K562 (cell line): ENCODE data around the gene TPGS1. TPM values are rescaled to one million over a fixed set of nuclear protein-coding genes. Genes with fewer than 3 reads are reported as not detected.
A peak's percentile ranks its signal among the peaks of the same experiment; 100 is the strongest.

Source experiments
- ASH1L ChIP-seq: fragments of 450-650 bp; IDR thresholded peaks from 2 replicates; pipeline ENCODE4 v1.6.1; 2018; ENCODE audit warnings: borderline replicate concordance, mild to moderate bottlenecking, low read depth; ENCODE audit not compliant: partially characterized antibody
- ATF7 ChIP-seq: fragments of 450-650 bp; IDR thresholded peaks from 2 replicates; pipeline ENCODE4 v1.7.1; 2014; ENCODE audit warnings: mild to moderate bottlenecking, moderate library complexity
- BCOR ChIP-seq: fragments of 450-650 bp; IDR thresholded peaks from 2 replicates; pipeline ENCODE4 v1.6.1; 2016
- BRCA1 ChIP-seq, 2 experiments: fragments of 450-650 bp in 1 of 2; sonication (generic) in 1 of 2; formaldehyde crosslinking in 1 of 2; IDR thresholded peaks; 2 replicates each; pipeline versions ENCODE4 v1.5.0 to v1.6.1; 2017 to 2020; ENCODE audit warnings: mild to moderate bottlenecking in 1 of 2, missing genetic modification reagents in 1 of 2
- CREB3L1 ChIP-seq: fragments of 450-650 bp; IDR thresholded peaks from 2 replicates; pipeline ENCODE4 v1.6.1; 2014; ENCODE audit warnings: low read depth, mild to moderate bottlenecking, moderate library complexity, borderline replicate concordance
- CREM ChIP-seq: IDR thresholded peaks from 2 replicates; pipeline ENCODE4 v1.6.1; 2014; ENCODE audit warnings: antibody characterized with exemption, low read depth
- DACH1 ChIP-seq: fragments of 450-650 bp; IDR thresholded peaks from 2 replicates; pipeline ENCODE4 v1.6.1; 2018; ENCODE audit not compliant: partially characterized antibody
- FUS ChIP-seq: fragments of 200-400 bp; formaldehyde crosslinking; optimal IDR thresholded peaks from 2 replicates; pipeline ENCODE3; 2017; ENCODE audit warnings: low read depth, low read length
- HNRNPUL1 ChIP-seq: fragments of 200-400 bp; formaldehyde crosslinking; IDR thresholded peaks from 2 replicates; pipeline ENCODE4 v1.6.1; 2017; ENCODE audit warnings: low read length
- RREB1 ChIP-seq: fragments of 250-450 bp; sonication (Bioruptor Pico); IDR thresholded peaks from 2 replicates; pipeline ENCODE4 v1.4.0; 2020
- SMARCA5 ChIP-seq: fragments of 450-650 bp; IDR thresholded peaks from 2 replicates; pipeline ENCODE4 v1.6.1; 2016
- STAG1 ChIP-seq: sonication (generic); formaldehyde crosslinking; IDR thresholded peaks from 2 replicates; pipeline ENCODE4 v1.5.0; 2020; ENCODE audit warnings: missing genetic modification reagents, borderline replicate concordance
- ZBTB8A ChIP-seq: fragments of 450-650 bp; IDR thresholded peaks from 2 replicates; pipeline ENCODE4 v1.6.1; 2018; ENCODE audit warnings: mild to moderate bottlenecking, moderate library complexity; ENCODE audit not compliant: partially characterized antibody
- ZKSCAN8 ChIP-seq: fragments of 200-800 bp; sonication (Bioruptor generic); IDR thresholded peaks from 2 replicates; pipeline ENCODE4 v1.6.1; 2016; ENCODE audit warnings: missing genetic modification characterization, missing compliant biosample characterization
- ZNF3 ChIP-seq: fragments of 250-450 bp; sonication (Bioruptor Pico); IDR thresholded peaks from 2 replicates; pipeline ENCODE4 v1.5.0; 2021; ENCODE audit warnings: mild to moderate bottlenecking, moderate library complexity
- ZNF830 ChIP-seq: fragments of 250-450 bp; sonication (Bioruptor Pico); IDR thresholded peaks from 2 replicates; pipeline ENCODE4 v1.5.0; 2021; ENCODE audit warnings: mild to moderate bottlenecking
- polyA plus RNA-seq, 8 experiments: library from polyadenylated mRNA; depleted of rRNA in 4 of 8; stranded (reverse) in 5 of 8; unstranded in 3 of 8; fragments of >200 nt; fragmentation: Nextera tagmentation in 2 of 8; fragmentation: Illumina TruSeq in 1 of 8; extraction: Ambion mirVana in 2 of 8; extraction: Trizol in 1 of 8; gene quantifications; 2 replicates each; pipeline versions ENCODE4 v1.2.1 to v1.2.3, GENCODE V29; 2011 to 2014; ENCODE audit warnings: inconsistent platforms in 1 of 8, missing spikeins in 1 of 8
- total RNA-seq, 7 experiments: library from RNA; depleted of rRNA in 6 of 7; stranded (reverse); fragments of >200 nt in 6 of 7; fragmentation: Illumina TruSeq in 2 of 7; extraction: Trizol in 2 of 7; gene quantifications; 2 replicates each; pipeline versions ENCODE4 v1.2.1 to v1.2.3, GENCODE V29; 2011 to 2021; ENCODE audit warnings: low replicate concordance in 1 of 7

Gene TPGS1
- total and polyA plus RNA-seq, 9 of the 15 experiments (the other 6 are each of a cell fraction or from before 2014, with no cell fraction given): 0.30 to 31.6 (median 1.2) TPM; not detected in 2

- TF ChIP-seq ASH1L (no peak), FUS (no peak), ZNF3 (no peak), STAG1 (CRISPR knock-in tag) (no peak), ATF7 (no peak), BCOR (peak; percentile 68), CREB3L1 (no peak), ZBTB8A (no peak), SMARCA5 (peak; percentile 61; the same call in 1 of the 2 replicates), RREB1 (CRISPR knock-in tag) (0 out of 2 replicates have a peak, but pooled peaks have one; percentile 15), DACH1 (no peak), HNRNPUL1 (no peak), CREM (no peak), BRCA1 (IDR thresholded peaks at IDR 0.05) (no peak), BRCA1 (CRISPR knock-in tag; IDR thresholded peaks at IDR 0.05) (0 out of 2 replicates have a peak, but pooled peaks have one; percentile 13), ZKSCAN8 (peak; percentile 93; the same call in 1 of the 2 replicates), ZNF830 (CRISPR knock-in tag) (no peak)
Measured at GRCh38 chr19:514166-514663, 6.9 kb downstream of the TPGS1 start (continued).
